GM12878 (cell line): Measurements from ENCODE around the gene CP. TPM values are rescaled to one million over a fixed set of nuclear protein-coding genes. Genes with fewer than 3 reads are reported as not detected.
A peak's percentile ranks its signal among the peaks of the same experiment; 100 is the strongest.

Experiments used
- ATF7 ChIP-seq: fragments of 450-650 bp; IDR thresholded peaks from 2 replicates; pipeline ENCODE4 v1.6.1; 2016; ENCODE audit warnings: low read depth, mild to moderate bottlenecking
- CEBPB ChIP-seq, 2 experiments: fragments of 150-350 bp in 1 of 2; IDR thresholded peaks; 2 replicates each; pipeline ENCODE4 v1.6.1; 2012 to 2014; ENCODE audit warnings: low read depth in 2 of 2, low read length in 2 of 2, borderline replicate concordance in 1 of 2, inconsistent platforms in 1 of 2
- FOS ChIP-seq: IDR thresholded peaks from 3 replicates; pipeline ENCODE4 v1.6.1; 2011; ENCODE audit warnings: borderline replicate concordance; ENCODE audit not compliant: insufficient read length; ENCODE audit errors: extremely low read depth
- GABPA ChIP-seq: IDR thresholded peaks from 2 replicates; pipeline ENCODE4 v1.6.1; 2014; ENCODE audit warnings: antibody characterized with exemption, low read depth, mild to moderate bottlenecking, inconsistent platforms
- GATAD2B ChIP-seq: fragments of 450-650 bp; conservative IDR thresholded peaks from 2 replicates; pipeline ENCODE4 v1.6.1; 2017; ENCODE audit warnings: low read depth, mild to moderate bottlenecking, moderate library complexity
- IKZF1 ChIP-seq: fragments of 450-650 bp; conservative IDR thresholded peaks from 2 replicates; pipeline ENCODE4 v1.6.1; 2017; ENCODE audit warnings: antibody characterized with exemption, mild to moderate bottlenecking
- IRF4 ChIP-seq: IDR thresholded peaks from 2 replicates; pipeline ENCODE4 v1.6.1; 2011; ENCODE audit warnings: low read depth, low read length
- LARP7 ChIP-seq: fragments of 450-650 bp; IDR thresholded peaks from 2 replicates; pipeline ENCODE4 v1.6.1; 2017; ENCODE audit warnings: mild to moderate bottlenecking
- NFYA ChIP-seq: IDR thresholded peaks from 2 replicates; pipeline ENCODE4 v1.6.1; 2011; ENCODE audit warnings: low read depth, mild to moderate bottlenecking, low read length, improper control_type of control experiment, borderline replicate concordance
- NRF1 ChIP-seq: conservative IDR thresholded peaks from 2 replicates; pipeline ENCODE4 v1.6.1; 2011; ENCODE audit warnings: mild to moderate bottlenecking, low read depth, low read length, improper control_type of control experiment
- PAX5 ChIP-seq: IDR thresholded peaks from 2 replicates; pipeline ENCODE4 v1.6.1; 2011; ENCODE audit warnings: low read depth, low read length, borderline replicate concordance
- RAD21 ChIP-seq: IDR thresholded peaks from 2 replicates; pipeline ENCODE4 v1.6.1; 2011; ENCODE audit warnings: mild to moderate bottlenecking, low read depth, low read length, moderate library complexity; ENCODE audit not compliant: insufficient read depth
- RBBP5 ChIP-seq: fragments of 200-600 bp; sonication (generic); conservative IDR thresholded peaks from 2 replicates; pipeline ENCODE4 v1.6.1; 2016
- SPI1 ChIP-seq: IDR thresholded peaks from 2 replicates; pipeline ENCODE4 v1.6.1; 2011; ENCODE audit warnings: low read depth, mild to moderate bottlenecking, low read length, moderate library complexity, borderline replicate concordance; ENCODE audit not compliant: insufficient read depth
- YBX1 ChIP-seq: fragments of 450-650 bp; IDR thresholded peaks from 2 replicates; pipeline ENCODE4 v1.6.1; 2016; ENCODE audit warnings: antibody characterized with exemption
- ZNF24 ChIP-seq: fragments of 450-650 bp; IDR thresholded peaks from 2 replicates; pipeline ENCODE4 v1.6.1; 2017; ENCODE audit warnings: antibody characterized with exemption, mild to moderate bottlenecking
- ZNF274 ChIP-seq: IDR thresholded peaks from one replicate; pipeline ENCODE4 v1.8.0; 2011; ENCODE audit not compliant: insufficient read length, insufficient read depth
- polyA plus RNA-seq, 11 experiments: library from polyadenylated mRNA; depleted of rRNA in 4 of 11; unstranded in 6 of 11; stranded (reverse) in 5 of 11; fragments of >200 nt; fragmentation: Nextera tagmentation in 4 of 11; fragmentation: Illumina TruSeq in 1 of 11; extraction: Ambion mirVana in 4 of 11; extraction: Trizol in 1 of 11; gene quantifications; 1 replicate in 1 of 11; 2 replicates in 10 of 11; pipeline versions ENCODE4 v1.2.1 to v1.2.3, GENCODE V29; 2011 to 2016; ENCODE audit warnings: inconsistent platforms in 2 of 11, missing spikeins in 2 of 11, low read depth in 1 of 11
- total RNA-seq, 4 experiments: library from RNA; depleted of rRNA in 3 of 4; stranded (reverse); fragments of >200 nt in 3 of 4; fragmentation: Illumina TruSeq in 1 of 4; extraction: Trizol in 1 of 4; gene quantifications; 2 replicates each; pipeline versions ENCODE4 v1.2.1 to v1.2.3, GENCODE V29; 2013 to 2021
- TF ChIP-seq, protein P1 (sequence below): fragments of 450-650 bp; IDR thresholded peaks from 2 replicates; pipeline ENCODE4 v1.6.1; 2017; ENCODE audit warnings: mild to moderate bottlenecking
- TF ChIP-seq, protein P2 (sequence below): IDR thresholded peaks from 2 replicates; pipeline ENCODE4 v1.6.1; 2012; ENCODE audit warnings: low read depth, low read length, improper control_type of control experiment
- TF ChIP-seq, protein P3 (sequence below): fragments of 450-650 bp; IDR thresholded peaks from 2 replicates; pipeline ENCODE4 v1.6.1; 2017; ENCODE audit warnings: antibody characterized with exemption, mild to moderate bottlenecking, moderate library complexity
- TF ChIP-seq, protein P4 (sequence below), 3 experiments: IDR thresholded peaks in 2 of 3; conservative IDR thresholded peaks in 1 of 3; 2 replicates each; pipeline ENCODE4 v1.5.1; 2011; ENCODE audit warnings: low read depth in 3 of 3, low read length in 3 of 3, mild to moderate bottlenecking in 3 of 3, control low read depth in 2 of 3, moderate library complexity in 2 of 3, inconsistent platforms in 1 of 3, mixed read lengths in 1 of 3; ENCODE audit not compliant: control insufficient read depth in 2 of 3, insufficient read depth in 1 of 3; ENCODE audit errors: extremely low read depth in 1 of 3
- TF ChIP-seq, protein P5 (sequence below): IDR thresholded peaks from 2 replicates; pipeline ENCODE4 v1.6.1; 2011; ENCODE audit warnings: borderline replicate concordance, low read depth, mild to moderate bottlenecking, moderate library complexity, low read length; ENCODE audit not compliant: insufficient read depth, poor library complexity, severe bottlenecking

The CP gene
- total and polyA plus RNA-seq, 10 of the 15 experiments (the other 5 are each of a cell fraction or from before 2014, with no cell fraction given), result 0.14 to 1.2 (median 0.30) TPM; not detected in 6

DNA sequence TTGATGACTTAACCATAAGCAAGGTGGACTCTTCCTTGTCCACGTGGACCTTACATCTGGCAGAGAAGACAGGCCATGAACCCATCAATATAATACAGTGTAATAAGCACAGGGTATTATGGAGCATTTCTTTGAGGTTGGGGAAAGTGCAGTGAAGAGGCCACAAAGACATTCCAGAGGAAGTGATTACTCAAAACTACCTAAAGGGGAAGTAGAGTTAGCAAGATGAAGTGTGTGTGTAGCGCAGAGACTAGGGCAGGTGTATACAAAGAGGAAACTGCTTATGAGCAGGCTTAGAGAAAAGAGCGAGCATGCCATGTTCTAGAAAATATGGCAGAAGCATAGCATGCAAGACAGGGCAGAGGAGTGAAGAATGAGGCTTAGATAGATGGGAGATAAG, 17.9 kb downstream of the CP start (continued):
- TF ChIP-seq, protein P1, sequence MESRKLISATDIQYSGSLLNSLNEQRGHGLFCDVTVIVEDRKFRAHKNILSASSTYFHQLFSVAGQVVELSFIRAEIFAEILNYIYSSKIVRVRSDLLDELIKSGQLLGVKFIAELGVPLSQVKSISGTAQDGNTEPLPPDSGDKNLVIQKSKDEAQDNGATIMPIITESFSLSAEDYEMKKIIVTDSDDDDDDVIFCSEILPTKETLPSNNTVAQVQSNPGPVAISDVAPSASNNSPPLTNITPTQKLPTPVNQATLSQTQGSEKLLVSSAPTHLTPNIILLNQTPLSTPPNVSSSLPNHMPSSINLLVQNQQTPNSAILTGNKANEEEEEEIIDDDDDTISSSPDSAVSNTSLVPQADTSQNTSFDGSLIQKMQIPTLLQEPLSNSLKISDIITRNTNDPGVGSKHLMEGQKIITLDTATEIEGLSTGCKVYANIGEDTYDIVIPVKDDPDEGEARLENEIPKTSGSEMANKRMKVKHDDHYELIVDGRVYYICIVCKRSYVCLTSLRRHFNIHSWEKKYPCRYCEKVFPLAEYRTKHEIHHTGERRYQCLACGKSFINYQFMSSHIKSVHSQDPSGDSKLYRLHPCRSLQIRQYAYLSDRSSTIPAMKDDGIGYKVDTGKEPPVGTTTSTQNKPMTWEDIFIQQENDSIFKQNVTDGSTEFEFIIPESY, result no peak
- TF ChIP-seq RAD21 (0 out of 2 replicates have a peak, but pooled peaks have one; percentile 18), ATF7 (0 out of 2 replicates have a peak, but pooled peaks have one; percentile 43), IRF4 (peak; percentile 36; the same call in 1 of the 2 replicates), SPI1 (peak; percentile 60; the same call in 1 of the 2 replicates), FOS (no peak), LARP7 (no peak), IKZF1 (peak; percentile 53; the same call in 1 of the 2 replicates), NRF1 (no peak), YBX1 (no peak), ZNF274 (no peak), PAX5 (no peak), NFYA (no peak), CEBPB (IDR thresholded peaks at IDR 0.05; ENCODE audit: borderline replicate concordance in 1 of 2, low read depth in 2 of 2, low read length in 2 of 2) (no peak), RBBP5 (no peak), GATAD2B (no peak), GABPA (0 out of 2 replicates have a peak, but pooled peaks have one; percentile 30), ZNF24 (no peak)
- TF ChIP-seq, protein P2, sequence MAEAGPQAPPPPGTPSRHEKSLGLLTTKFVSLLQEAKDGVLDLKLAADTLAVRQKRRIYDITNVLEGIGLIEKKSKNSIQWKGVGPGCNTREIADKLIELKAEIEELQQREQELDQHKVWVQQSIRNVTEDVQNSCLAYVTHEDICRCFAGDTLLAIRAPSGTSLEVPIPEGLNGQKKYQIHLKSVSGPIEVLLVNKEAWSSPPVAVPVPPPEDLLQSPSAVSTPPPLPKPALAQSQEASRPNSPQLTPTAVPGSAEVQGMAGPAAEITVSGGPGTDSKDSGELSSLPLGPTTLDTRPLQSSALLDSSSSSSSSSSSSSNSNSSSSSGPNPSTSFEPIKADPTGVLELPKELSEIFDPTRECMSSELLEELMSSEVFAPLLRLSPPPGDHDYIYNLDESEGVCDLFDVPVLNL, result no peak
- TF ChIP-seq, protein P3, sequence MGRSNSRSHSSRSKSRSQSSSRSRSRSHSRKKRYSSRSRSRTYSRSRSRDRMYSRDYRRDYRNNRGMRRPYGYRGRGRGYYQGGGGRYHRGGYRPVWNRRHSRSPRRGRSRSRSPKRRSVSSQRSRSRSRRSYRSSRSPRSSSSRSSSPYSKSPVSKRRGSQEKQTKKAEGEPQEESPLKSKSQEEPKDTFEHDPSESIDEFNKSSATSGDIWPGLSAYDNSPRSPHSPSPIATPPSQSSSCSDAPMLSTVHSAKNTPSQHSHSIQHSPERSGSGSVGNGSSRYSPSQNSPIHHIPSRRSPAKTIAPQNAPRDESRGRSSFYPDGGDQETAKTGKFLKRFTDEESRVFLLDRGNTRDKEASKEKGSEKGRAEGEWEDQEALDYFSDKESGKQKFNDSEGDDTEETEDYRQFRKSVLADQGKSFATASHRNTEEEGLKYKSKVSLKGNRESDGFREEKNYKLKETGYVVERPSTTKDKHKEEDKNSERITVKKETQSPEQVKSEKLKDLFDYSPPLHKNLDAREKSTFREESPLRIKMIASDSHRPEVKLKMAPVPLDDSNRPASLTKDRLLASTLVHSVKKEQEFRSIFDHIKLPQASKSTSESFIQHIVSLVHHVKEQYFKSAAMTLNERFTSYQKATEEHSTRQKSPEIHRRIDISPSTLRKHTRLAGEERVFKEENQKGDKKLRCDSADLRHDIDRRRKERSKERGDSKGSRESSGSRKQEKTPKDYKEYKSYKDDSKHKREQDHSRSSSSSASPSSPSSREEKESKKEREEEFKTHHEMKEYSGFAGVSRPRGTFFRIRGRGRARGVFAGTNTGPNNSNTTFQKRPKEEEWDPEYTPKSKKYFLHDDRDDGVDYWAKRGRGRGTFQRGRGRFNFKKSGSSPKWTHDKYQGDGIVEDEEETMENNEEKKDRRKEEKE, result no peak
- TF ChIP-seq, protein P4, sequence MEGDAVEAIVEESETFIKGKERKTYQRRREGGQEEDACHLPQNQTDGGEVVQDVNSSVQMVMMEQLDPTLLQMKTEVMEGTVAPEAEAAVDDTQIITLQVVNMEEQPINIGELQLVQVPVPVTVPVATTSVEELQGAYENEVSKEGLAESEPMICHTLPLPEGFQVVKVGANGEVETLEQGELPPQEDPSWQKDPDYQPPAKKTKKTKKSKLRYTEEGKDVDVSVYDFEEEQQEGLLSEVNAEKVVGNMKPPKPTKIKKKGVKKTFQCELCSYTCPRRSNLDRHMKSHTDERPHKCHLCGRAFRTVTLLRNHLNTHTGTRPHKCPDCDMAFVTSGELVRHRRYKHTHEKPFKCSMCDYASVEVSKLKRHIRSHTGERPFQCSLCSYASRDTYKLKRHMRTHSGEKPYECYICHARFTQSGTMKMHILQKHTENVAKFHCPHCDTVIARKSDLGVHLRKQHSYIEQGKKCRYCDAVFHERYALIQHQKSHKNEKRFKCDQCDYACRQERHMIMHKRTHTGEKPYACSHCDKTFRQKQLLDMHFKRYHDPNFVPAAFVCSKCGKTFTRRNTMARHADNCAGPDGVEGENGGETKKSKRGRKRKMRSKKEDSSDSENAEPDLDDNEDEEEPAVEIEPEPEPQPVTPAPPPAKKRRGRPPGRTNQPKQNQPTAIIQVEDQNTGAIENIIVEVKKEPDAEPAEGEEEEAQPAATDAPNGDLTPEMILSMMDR (IDR thresholded peaks at IDR 0.05 in 2 of 3, conservative IDR thresholded peaks at IDR 0.05 in 1 of 3; ENCODE audit: control insufficient read depth in 2 of 3, extremely low read depth in 1 of 3, insufficient read depth in 1 of 3, low read depth in 3 of 3, low read length in 3 of 3), result no peak
- TF ChIP-seq, protein P5, sequence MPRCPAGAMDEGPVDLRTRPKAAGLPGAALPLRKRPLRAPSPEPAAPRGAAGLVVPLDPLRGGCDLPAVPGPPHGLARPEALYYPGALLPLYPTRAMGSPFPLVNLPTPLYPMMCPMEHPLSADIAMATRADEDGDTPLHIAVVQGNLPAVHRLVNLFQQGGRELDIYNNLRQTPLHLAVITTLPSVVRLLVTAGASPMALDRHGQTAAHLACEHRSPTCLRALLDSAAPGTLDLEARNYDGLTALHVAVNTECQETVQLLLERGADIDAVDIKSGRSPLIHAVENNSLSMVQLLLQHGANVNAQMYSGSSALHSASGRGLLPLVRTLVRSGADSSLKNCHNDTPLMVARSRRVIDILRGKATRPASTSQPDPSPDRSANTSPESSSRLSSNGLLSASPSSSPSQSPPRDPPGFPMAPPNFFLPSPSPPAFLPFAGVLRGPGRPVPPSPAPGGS, result no peak
